Uterus (tissue), 4 donors: ENCODE results near the gene LGALS4. TPM values are rescaled to one million over a fixed set of nuclear protein-coding genes. Genes with fewer than 3 reads are reported as not detected.
"Not testable (repeated sequence)": the region's sequence is repeated elsewhere in the genome, so short reads cannot be mapped to it uniquely, and the experiment has no call there.

Source experiments
- DNase-seq, 2 donors: peaks; one replicate each; pipeline ENCODE4 v3.0.0-alpha.2; 2019 to 2020
- H3K27ac ChIP-seq, 2 donors: fragments of 200-600 bp; sonication (generic); 1 replicate in 1 of 2; 2 replicates in 1 of 2; pipeline ENCODE4 v1.5.1; 2016 to 2018
- H3K27me3 ChIP-seq, 2 donors: fragments of 200-600 bp; sonication (generic); one replicate each; pipeline ENCODE4 v1.5.1; 2018 to 2019; ENCODE audit warnings: control low read depth in 1 of 2
- H3K36me3 ChIP-seq, 2 donors: fragments of 200-600 bp; sonication (generic); one replicate each; pipeline ENCODE4 v1.5.1; 2019; ENCODE audit warnings: control low read depth in 1 of 2
- H3K4me1 ChIP-seq, 2 donors: fragments of 200-600 bp; sonication (generic); one replicate each; pipeline ENCODE4 v1.5.1; 2018 to 2019; ENCODE audit warnings: control low read depth in 1 of 2
- H3K4me3 ChIP-seq, 2 donors: fragments of 200-600 bp; sonication (generic); 1 replicate in 1 of 2; 2 replicates in 1 of 2; pipeline ENCODE4 v1.5.1; 2018 to 2019; ENCODE audit warnings: mild to moderate bottlenecking in 1 of 2
- H3K9me3 ChIP-seq, 2 donors: fragments of 200-600 bp; sonication (generic); one replicate each; pipeline ENCODE4 v1.5.1; 2019; ENCODE audit warnings: control low read depth in 1 of 2
- POLR2A ChIP-seq, 2 donors: fragments of 450-650 bp; IDR thresholded peaks; one replicate each; pipeline ENCODE4 v1.6.1; 2016; ENCODE audit warnings: antibody characterized with exemption in 2 of 2, mild to moderate bottlenecking in 1 of 2, moderate library complexity in 1 of 2
- intact Hi-C: fragments of 100-400 bp; cut with DNase I; formaldehyde crosslinking; loops from one replicate; pipeline ENCODE4 v1.15.1; 2023; ENCODE audit warnings: low total_unique reads
- total RNA-seq, 4 donors: library from RNA; depleted of rRNA in 3 of 4; stranded (reverse); fragments of >200 nt in 3 of 4; gene quantifications; one replicate each; pipeline versions ENCODE4 v1.1.0 to v1.2.4, GENCODE V29; 2014 to 2023
- TF ChIP-seq, protein P1 (sequence below), 4 experiments: fragments of 200-600 bp in 2 of 4; fragments of 450-650 bp in 2 of 4; sonication (generic) in 2 of 4; IDR thresholded peaks; one replicate each; pipeline ENCODE4 v1.5.1; 2016 to 2019; ENCODE audit warnings: antibody characterized with exemption in 4 of 4, mild to moderate bottlenecking in 2 of 4, moderate library complexity in 1 of 4
- donor health status: DM: yes; HTN: yes; CAD: no.

LGALS4 gene
- total RNA-seq, 4 donors from 2014 or later = 0.51 to 4.7 (median 3.6) TPM; not detected in 1

DNA sequence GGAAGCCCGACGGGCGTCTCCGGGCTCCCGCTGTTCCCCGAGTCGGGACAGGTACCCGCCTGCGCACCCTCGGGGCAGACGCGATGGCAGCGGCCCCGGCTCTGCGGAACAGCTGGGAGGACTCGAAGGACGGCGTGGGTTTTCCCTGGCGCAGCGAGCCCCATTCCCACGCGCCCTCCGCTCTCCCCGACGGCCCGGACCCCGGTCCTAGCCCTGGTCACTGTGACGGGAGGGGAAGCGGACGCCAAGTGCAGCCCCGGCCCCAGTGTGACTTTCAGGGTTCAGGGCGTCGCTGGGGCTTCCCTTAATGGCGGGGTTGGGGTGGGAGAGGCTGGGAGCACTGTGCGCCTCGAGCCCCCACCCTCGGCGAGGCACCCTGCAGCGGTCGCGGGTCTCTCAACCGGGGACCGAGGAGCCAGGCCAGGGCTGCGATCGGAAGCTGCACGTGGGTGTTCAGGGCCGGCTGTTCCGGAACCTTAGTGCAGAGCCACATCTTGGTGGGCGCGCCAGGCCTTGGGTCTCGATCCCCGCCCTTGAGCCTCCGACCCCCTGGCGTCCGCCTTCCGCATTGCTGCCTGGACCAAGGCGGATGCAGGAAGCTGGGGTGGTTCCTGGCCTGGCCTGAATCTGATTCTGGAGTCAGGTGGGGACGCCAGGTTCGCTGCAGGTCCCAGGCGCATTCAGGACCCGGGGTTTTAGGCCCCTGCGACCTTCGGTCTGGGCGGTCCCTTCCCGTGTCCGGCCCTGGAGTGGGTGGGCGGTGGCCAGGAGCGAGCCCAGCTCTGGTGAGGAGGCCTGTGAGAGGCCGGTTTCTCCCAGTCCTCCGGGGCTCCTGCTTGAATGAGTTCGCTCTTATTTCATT is 20.3 kb downstream of the LGALS4 start:
- no peaks in the 10 kb centered on the region for H3K9me3 ChIP-seq
- no peak overlapping the region for H3K4me3 ChIP-seq
- DNase-seq = no peak
- no peaks in the 10 kb centered on the region for H3K27me3 ChIP-seq
- H3K27ac ChIP-seq = no peak overlapping the region
- intact Hi-C loops = no loop called here
- TF ChIP-seq, protein P1, sequence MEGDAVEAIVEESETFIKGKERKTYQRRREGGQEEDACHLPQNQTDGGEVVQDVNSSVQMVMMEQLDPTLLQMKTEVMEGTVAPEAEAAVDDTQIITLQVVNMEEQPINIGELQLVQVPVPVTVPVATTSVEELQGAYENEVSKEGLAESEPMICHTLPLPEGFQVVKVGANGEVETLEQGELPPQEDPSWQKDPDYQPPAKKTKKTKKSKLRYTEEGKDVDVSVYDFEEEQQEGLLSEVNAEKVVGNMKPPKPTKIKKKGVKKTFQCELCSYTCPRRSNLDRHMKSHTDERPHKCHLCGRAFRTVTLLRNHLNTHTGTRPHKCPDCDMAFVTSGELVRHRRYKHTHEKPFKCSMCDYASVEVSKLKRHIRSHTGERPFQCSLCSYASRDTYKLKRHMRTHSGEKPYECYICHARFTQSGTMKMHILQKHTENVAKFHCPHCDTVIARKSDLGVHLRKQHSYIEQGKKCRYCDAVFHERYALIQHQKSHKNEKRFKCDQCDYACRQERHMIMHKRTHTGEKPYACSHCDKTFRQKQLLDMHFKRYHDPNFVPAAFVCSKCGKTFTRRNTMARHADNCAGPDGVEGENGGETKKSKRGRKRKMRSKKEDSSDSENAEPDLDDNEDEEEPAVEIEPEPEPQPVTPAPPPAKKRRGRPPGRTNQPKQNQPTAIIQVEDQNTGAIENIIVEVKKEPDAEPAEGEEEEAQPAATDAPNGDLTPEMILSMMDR (IDR thresholded peaks at IDR 0.05) = peak in 2 of 4 experiments; percentile 24 to 32
- TF ChIP-seq POLR2A (IDR thresholded peaks at IDR 0.05) = no peak
- H3K36me3 ChIP-seq = no peaks in the 10 kb centered on the region
- H3K4me1 ChIP-seq = no peaks in the 10 kb centered on the region

DNA sequence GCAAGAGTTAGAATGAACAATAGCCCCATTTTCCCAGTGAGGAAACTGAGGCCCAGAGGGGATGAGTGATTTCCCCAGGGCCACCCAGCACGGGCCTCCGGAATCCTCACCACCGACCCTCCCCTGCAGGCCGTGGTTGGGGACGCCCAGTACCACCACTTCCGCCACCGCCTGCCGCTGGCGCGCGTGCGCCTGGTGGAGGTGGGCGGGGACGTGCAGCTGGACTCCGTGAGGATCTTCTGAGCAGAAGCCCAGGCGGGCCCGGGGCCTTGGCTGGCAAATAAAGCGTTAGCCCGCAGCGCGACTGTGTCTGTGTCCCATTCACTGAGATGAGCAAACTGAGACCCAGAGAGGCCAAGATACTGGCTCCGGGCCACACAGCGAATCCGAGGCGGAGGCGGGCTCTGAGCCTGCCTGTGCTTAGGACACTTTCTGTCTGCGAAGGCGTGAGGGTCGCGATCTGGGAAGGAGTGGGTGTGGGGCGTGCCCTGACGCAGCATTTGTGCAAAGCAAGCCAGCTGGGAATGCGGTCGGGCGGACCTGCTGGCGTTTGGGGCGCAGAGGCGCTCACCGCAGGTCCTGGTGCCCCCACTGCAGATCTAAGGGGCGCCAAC is 21.2 kb downstream of the LGALS4 start:
- H3K27ac ChIP-seq, intact Hi-C loops, H3K36me3 ChIP-seq, H3K27me3 ChIP-seq, H3K4me1 ChIP-seq, DNase-seq, H3K9me3 ChIP-seq: not testable (repeated sequence)
- peak overlapping the region in 1 of 2 donors; percentile 30 for H3K4me3 ChIP-seq

DNA sequence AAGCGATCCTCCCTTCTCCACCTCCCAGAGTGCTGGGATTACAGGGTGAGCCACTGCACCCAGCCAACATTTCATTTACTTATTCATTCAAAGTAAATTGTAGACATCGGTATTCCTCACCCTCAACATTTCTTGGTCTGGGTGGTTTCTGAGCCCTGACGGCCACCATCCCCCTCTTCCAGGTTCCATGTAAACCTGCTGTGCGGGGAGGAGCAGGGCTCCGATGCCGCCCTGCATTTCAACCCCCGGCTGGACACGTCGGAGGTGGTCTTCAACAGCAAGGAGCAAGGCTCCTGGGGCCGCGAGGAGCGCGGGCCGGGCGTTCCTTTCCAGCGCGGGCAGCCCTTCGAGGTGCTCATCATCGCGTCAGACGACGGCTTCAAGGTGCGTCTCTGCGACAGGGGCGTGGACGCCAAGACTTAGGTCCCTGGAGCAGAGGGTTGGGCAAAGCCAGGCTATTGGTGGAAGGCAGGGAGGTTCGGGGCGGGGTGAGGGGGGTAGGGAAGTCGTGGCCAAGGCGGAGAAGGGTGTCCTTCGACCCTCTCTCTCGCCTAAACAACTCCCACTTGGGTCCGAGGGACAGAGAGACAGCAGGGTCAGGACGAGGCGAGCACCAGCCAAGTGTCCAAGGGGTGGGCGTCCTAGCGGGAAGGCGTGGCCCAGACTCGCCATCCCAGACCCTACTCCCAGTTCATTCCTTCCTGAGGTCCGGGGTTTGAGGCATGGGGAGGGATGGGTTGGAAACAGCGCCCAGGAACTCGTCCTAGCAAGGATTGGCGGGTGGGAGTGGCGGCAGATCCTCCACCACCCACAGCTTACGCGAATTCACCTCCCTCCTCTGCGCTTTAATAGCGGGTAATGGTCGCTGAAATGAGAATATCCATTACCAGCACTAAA is 22.0 kb downstream of the LGALS4 start:
- H3K4me1 ChIP-seq, intact Hi-C loops, DNase-seq, H3K27me3 ChIP-seq, H3K27ac ChIP-seq, H3K9me3 ChIP-seq, H3K36me3 ChIP-seq: not testable (repeated sequence)
- peak overlapping the region in 1 of 2 donors; percentile 30 for H3K4me3 ChIP-seq

GRCh38 chr19:38788478-38789243 is 24.1 kb downstream of the LGALS4 start, which contains the start of gene LGALS7B:
LGALS7B (plus strand) TSS chr19:38789200; CDS start chr19:38789227, 27 bp downstream.
- no peaks in the 10 kb centered on the region for H3K9me3 ChIP-seq
- H3K27ac ChIP-seq = no peak within 1 kb of the TSS
- DNase-seq = no peak
- no peaks in the 10 kb centered on the region for H3K27me3 ChIP-seq
- H3K4me1 ChIP-seq = no peaks in the 10 kb centered on the region
- H3K36me3 ChIP-seq = no peaks in the 10 kb centered on the region
- intact Hi-C loops = no loop called here
- H3K4me3 ChIP-seq = no peak within 1 kb of the TSS
- no peak for TF ChIP-seq POLR2A (IDR thresholded peaks at IDR 0.05)
- TF ChIP-seq, protein P1 (IDR thresholded peaks at IDR 0.05) = no peak

- intact Hi-C loops = no loop called here
- Histone ChIP-seq H3K4me1 (no peaks in the 10 kb centered on the region), H3K27me3 (no peaks in the 10 kb centered on the region), H3K9me3 (no peaks in the 10 kb centered on the region), H3K27ac (no peak overlapping the region), H3K36me3 (no peaks in the 10 kb centered on the region), H3K4me3 (no peak overlapping the region)
- TF ChIP-seq, protein P1 (IDR thresholded peaks at IDR 0.05) = no peak
- no peak for TF ChIP-seq POLR2A (IDR thresholded peaks at IDR 0.05)
- DNase-seq = no peak
Observed at GRCh38 chr19:38786572-38787265, 26.0 kb downstream of the LGALS4 start.

GRCh38 chr19:38786061-38786460 is 26.7 kb downstream of the LGALS4 start:
- intact Hi-C loops, H3K36me3 ChIP-seq, H3K27me3 ChIP-seq, DNase-seq, H3K4me3 ChIP-seq, H3K27ac ChIP-seq, H3K4me1 ChIP-seq, H3K9me3 ChIP-seq: not testable (repeated sequence)
